Keratinocyte (primary cell): Measurements from ENCODE around the gene RELA.

Source experiments
- CTCF ChIP-seq, 3 experiments: IDR thresholded peaks in 1 of 3; conservative IDR thresholded peaks in 1 of 3; optimal IDR thresholded peaks in 1 of 3; 2 replicates in 2 of 3; 3 replicates in 1 of 3; pipeline versions ENCODE3 to v1.5.1; 2011; ENCODE audit warnings: low read length in 3 of 3, mild to moderate bottlenecking in 3 of 3, moderate library complexity in 2 of 3, control low read depth in 1 of 3, inconsistent platforms in 1 of 3; ENCODE audit not compliant: insufficient read depth in 2 of 3; ENCODE audit errors: extremely low read depth in 1 of 3
- EZH2 ChIP-seq: IDR thresholded peaks from one replicate; pipeline ENCODE4 v1.6.1; 2012; ENCODE audit warnings: inconsistent platforms, mild to moderate bottlenecking, low read length, moderate library complexity

GRCh38 chr11:65609229-65609628 is 53.5 kb downstream of the RELA start:
- no peak for TF ChIP-seq CTCF (optimal IDR thresholded peaks at IDR 0.05 in 1 of 3, IDR thresholded peaks at IDR 0.05 in 1 of 3, conservative IDR thresholded peaks at IDR 0.05 in 1 of 3; ENCODE audit: extremely low read depth in 1 of 3, insufficient read depth in 2 of 3, low read length in 3 of 3)
- no peak for TF ChIP-seq EZH2
